Activated CD4-positive, CD25-positive, alpha-beta regulatory T cell (primary cell): Measurements from ENCODE around the gene DCC.
"Not testable (repeated sequence)": the region's sequence is repeated elsewhere in the genome, so short reads cannot be mapped to it uniquely, and the experiment has no call there.

Source experiments
- DNase-seq, 4 experiments: peaks; one replicate each; lab custom pipeline; 2025; lab: John Stamatoyannopoulos, UW

DCC gene

DNA sequence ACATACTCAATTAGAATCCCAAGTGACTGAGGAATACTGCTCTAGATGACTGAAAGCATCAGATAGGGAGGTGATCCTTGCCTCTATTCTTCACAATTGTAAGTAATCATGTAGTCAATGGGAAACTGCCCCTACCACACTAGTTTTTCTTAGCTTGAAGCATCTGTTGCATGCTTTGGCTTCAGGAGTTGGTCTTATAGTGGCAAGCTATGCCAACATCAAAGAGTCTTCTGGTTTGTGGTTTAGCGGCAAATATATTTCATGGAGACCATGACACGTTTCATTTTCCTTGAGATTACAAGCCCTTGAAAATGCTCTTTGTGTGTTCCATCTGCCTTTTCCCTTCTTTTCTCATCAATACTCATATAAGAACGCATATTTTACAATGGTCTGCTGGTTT, 12.9 kb downstream of the DCC start:
- no peak for DNase-seq

DNA sequence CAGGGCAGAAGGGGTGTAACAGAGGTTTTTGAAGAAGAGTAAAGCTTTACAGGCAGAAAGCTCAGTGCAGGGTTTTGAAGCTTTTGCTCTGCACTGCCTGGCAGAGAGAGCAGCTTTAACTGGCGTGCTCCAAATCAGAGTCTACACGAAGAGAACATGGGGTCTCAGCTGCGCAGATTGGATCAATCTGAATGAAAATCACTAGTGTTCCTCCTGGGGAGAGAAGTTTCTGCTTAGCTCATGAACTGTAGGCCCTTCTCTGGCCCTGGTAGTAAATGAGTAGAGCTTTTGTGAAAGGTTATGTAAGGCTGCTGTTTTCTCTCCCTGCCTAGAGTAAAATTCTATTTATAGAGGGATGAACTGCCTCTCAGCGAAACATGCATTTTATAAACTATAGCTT, 13.6 kb downstream of the DCC start:
- no peak for DNase-seq

- DNase-seq = no peak
These were observed 23.9 kb downstream of the DCC start for GRCh38 chr18:52363861-52364260.

- DNase-seq = not testable (repeated sequence)
These were observed 26.9 kb downstream of the DCC start for GRCh38 chr18:52366851-52367250.

GRCh38 chr18:52367953-52368742, 28.2 kb downstream of the DCC start:
- no peak for DNase-seq

DNA sequence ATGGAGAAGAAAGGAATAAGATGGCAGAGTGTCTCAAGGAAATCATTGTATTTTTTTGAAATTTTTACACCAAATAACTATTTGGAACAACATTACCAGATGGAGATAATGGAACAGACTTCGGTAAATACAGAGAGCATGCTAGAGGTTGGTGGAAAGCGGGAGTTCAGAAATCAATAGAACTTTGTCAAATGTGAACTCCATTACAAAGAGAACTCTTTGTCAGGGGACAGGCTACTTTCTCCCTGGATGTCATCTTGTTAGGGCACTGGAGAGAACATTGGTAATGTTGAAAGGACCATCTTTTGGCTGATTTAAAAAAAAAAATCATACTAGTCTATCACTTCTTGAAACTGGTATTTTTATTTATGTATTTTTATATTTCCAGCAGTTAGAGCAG, 30.8 kb downstream of the DCC start:
- DNase-seq = no peak

GRCh38 chr18:52376104-52376503, 36.1 kb downstream of the DCC start:
- no peak for DNase-seq

DNA sequence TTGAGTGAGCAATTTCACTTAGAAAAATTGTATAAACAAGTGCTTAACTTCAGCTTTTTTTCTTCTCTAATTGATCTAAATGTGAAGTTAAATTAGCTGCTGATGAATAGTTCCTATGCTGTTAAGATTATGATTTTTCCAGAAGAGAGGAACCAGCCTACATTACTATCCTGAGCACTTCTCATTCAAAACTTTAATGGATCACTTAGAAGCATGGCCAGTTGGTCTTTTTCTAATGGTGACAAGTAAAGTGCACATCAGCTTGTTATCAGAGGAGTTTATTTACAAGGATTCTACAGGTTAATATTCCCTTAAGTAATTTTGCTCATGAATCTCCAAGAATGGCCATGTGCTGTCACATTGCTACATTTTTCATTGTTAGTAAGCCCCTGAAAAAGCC, 37.1 kb downstream of the DCC start:
- DNase-seq = no peak

DNA sequence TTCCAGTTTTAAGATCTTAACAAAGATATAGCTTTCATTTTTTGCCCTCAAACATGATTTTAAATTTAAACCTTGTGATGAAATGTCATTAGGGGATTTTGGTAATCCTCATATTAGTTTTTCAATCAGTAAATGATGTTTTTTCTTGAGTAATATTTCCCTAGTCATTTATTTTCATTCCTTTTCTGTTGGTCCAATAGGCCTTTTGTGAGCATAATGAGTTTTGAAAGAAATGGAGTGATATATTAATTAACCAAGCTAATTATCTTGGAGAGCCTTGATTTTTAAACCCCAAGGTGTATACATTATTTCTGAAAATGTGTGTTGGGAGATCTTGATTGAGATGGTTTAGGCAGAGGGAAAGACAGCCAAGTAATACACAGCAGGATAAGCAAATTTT, 46.3 kb downstream of the DCC start:
- DNase-seq = no peak

DNA sequence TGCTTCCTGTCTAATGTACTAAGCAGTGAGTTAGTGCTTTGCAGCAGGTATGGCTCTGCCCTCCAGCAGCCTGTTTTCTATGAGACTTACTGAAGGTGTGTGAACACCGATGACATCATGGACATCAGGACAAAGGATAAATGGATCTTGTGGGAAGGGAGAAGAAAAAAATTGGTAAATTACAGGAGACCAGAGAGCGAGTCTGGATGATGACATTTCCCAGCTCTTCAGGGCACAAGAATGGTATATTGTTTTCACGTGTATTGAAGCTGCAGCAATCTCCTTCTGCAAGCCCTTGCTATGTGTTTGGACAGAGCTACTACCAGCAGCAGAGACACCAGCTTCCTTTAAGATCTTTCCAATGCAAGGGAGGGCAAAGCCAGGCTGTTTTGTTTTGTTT, 47.2 kb downstream of the DCC start:
- DNase-seq = no peak

GRCh38 chr18:52391810-52392559, 52.0 kb downstream of the DCC start:
- no peak for DNase-seq

GRCh38 chr18:52394602-52395001, 54.6 kb downstream of the DCC start:
- no peak for DNase-seq

GRCh38 chr18:52395146-52395852, 55.3 kb downstream of the DCC start:
- no peak for DNase-seq

DNA sequence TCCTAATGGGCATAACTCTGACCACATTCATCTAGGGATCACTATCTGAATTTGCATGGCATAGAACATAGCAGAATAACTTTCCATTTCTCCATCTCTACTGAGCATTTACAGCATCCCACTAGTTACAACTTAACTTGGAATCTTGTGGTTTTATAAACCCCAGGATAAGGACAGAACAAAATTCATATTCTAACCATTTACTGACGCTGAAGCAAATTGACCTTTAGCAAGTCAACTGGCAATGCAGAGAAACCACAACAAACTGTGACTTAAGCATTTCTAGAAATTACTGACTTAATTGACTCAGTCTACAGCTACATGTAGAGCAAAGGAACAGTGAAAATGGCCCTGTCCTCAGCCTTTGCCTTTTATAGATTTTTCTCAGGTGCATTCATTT, 61.2 kb downstream of the DCC start:
- DNase-seq = no peak

- no peak for DNase-seq
These were observed 62.8 kb downstream of the DCC start for GRCh38 chr18:52402814-52403213.

DNA sequence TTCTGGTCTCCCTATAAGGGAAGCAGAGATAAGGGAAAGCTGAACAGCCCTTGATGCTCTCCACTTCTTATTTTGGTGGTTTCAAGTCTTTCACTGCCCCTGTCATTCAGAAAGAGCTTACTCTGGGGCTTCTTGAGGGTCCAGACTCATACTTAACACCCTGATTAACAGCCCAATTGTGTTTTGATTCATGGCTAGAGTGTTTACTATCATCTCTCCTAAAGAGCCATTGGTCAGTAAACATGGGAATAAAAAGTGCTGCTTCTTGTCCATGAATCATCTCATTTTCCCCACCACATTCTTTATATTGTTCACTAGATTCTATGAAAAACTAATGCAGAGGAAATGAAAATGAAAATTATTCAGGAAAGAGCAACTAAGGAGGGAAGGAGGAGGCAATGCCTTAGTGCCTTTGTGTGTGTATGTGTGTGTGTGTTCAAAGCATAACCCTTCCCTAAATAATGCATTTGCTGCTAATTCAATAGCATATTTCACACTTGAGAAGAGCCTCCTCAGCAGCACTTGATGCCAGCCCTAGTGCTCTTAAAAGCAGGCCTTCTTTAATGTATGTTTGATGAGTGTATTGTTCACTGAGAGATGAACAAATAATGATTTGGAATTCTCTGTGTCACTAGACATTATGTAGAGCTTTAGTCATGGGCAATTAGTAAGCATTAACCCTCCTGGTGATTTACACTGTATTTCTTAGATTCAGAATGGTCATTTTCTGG, 63.5 kb downstream of the DCC start:
- no peak for DNase-seq

- DNase-seq = no peak
These were observed 68.9 kb downstream of the DCC start for GRCh38 chr18:52408800-52409302.

DNA sequence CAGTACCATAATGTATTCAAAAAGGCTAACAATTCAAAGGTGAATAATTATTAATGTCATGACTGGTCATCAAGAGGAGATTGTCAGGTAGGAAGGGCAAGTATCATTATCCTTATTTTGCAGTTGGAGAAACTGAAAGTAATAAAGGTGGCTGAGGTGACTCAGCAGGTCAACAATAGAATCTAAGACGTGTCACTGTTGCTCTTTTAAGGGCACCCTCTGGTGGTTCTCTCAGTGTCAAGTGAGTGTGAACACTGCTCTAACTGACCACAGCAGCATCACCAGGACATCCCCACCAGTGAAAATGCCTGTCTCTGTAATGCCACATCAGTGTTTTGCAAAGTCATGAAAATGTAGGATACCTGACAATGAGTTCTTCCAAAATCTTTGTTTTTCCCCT, 69.7 kb downstream of the DCC start:
- DNase-seq = no peak

DNA sequence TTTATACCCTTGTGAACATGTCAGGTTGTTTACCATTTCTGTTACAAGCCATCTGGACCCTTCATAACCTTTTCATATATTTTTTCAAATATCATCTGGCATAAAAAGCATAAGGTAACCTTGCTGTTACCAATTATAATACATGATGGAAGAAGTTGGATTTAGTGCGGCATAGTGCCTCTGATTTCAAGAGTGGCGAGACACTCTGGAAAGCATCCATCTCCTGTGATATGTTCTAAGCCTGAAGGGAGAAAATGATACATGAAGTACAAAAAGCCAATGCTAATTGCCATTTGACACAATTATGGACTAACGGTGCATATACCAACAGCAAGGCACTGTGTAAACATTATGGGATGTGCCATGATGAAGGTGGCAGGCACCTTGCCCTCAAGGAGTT, 75.1 kb downstream of the DCC start:
- DNase-seq = no peak

DNA sequence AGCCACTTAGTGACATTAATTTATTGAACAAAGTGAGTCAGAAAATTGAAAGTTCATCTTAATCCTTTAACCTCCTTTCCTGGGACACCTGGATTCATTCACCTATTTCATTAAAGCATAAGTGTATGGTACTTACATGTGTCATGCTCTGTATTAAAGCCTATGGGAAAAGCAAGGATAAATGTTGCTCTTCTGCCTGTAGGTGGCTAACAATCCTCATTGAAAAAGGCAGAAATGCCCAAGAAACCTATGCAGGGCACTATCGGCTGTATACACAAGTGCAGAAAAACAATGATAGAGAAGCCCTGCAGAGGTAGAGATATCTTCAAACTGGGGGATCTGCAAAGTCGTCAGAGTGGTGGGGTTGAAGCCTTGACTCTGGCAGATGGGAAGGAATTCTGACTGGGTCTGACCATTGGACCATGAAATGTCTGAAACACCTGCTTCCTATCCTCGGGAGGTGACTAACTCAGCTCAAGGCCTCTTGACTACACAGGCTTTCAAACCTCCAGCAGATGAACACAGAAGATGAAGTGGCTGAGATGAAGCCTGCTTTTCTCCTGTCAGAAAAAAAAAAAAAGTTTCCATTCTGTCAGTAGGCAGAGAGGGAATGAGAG, 83.1 kb downstream of the DCC start:
- no peak for DNase-seq

- DNase-seq = no peak
These were observed 86.0 kb downstream of the DCC start for GRCh38 chr18:52426041-52426440.

DNA sequence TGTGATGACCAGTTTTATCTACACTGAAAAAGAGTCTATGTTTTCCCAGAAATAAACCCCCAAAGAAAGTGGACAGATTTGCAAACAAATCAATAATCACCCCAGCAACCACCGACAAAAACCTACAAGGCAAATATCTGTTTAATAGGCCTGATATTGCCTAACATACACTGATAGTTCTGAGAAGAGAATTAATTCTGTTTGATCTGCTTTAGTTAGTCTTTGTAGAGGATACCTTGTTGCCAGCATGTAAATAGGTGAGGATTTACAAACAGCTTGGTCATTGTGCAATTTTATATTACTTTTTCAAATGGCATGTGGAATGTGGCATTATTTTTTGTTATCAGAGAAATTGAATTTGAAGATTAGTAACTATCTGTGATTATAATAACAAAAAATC, 86.5 kb downstream of the DCC start:
- no peak for DNase-seq
